IPS-18c (cell line): ENCODE measurements around the gene AVPR1A.
"Not testable (repeated sequence)": the region's sequence is repeated elsewhere in the genome, so short reads cannot be mapped to it uniquely, and the experiment has no call there.

Experiments used
- H3K4me3 ChIP-seq: 2 replicates; pipeline ENCODE4 v1.7.0; 2013; ENCODE audit warnings: low read depth, mild to moderate bottlenecking, low read length, moderate library complexity; ENCODE audit not compliant: insufficient read depth
- H3K9me3 ChIP-seq: one replicate; pipeline ENCODE4 v1.6.1; 2013; ENCODE audit warnings: mild to moderate bottlenecking, low read length, moderate library complexity; ENCODE audit not compliant: control insufficient read depth, insufficient read depth

The AVPR1A gene

DNA sequence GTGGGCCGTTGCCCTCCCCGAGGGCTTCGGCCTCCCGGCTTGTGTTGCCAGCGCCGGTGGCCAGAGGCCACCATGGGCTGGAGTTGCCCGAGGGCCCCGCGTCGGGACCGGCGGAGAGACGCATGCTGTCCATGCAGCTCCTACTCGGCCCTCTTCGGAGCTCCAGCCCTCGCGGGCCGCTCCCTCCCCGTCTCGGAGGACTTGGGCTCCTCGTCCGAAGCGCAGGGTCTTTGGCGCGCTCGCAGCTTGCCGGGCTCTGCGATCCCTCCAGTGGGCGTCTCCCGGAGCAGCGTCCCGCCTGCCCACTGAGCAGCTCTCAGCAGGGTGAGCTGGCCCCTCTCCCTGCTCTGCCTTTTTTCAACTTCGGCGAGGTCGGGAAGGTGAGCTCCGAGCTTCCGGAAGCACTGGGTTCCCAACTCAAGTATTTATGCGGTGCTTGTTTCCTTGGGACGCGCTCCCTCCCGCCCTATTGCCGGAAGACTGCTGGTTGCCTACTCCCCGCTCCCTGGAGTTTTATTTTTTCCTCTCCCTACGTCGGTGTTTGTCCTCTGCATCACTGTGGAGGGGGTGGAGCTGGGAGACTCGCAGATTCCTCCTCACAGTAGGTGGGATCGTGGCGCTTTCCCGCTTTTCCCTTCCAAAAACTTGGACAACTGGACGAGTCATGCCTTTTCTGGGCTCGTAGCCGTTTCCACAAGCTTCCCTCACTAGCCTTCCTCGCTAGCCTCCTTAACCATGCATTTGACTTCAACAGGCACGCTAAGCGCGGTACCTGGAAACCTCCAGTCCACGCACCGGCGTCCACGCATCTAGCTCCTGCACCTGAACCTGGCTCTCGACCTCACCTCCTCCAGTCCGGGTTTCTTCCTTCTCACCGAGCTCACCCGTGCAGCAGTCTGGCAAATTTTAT, at the start of gene AVPR1A:
Gene AVPR1A, minus strand, starts transcription at position 489 of the 910 bp plus-strand sequence. Its CDS starts 365 bp downstream, at position 124.
- peaks cover 3% of the 10 kb centered on the region for H3K9me3 ChIP-seq
- peak within 1 kb of the TSS; percentile 57 for H3K4me3 ChIP-seq

DNA sequence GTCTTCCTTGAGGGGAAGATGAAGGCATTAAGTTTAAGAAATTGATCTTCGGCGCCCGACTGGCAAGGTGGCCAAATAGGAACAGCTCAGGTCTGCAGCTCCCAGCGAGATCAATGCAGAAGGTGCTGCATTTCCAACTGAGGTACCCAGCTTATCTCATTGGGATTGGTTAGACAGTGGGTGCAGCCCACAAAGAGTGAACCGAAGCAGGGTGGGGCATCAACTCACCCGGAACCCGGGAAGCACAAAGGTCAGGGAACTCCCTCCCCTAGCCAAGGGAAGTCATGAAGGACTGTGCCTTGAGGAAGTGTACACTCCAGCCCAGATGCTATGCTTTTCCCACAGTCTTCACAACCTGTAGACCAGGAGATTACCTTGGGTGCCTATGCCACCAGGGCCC, 45.2 kb upstream of the AVPR1A start:
- H3K4me3 ChIP-seq = no peak overlapping the region
- H3K9me3 ChIP-seq = peaks cover 2% of the 10 kb centered on the region

DNA sequence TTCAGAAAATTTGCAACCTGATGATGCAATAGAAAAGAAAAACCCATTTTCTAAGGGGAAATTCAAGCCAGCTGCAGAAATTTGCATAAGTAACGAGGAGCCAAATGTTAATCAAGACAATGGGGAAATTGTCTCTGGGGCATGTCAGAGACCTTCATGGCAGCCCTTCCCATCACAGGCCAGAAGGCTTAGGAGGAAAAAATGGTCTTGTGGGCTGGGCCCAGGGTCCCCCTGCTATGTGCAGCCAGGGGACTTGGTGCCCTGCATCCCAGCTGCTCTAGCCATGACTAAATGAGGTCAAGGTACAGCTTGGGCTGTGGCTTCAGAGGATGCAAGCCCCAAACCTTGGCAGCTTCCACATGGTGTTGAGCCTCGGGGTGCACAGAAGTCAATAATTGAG, 28.2 kb upstream of the AVPR1A start:
- peaks cover 10% of the 10 kb centered on the region for H3K9me3 ChIP-seq
- no peak overlapping the region for H3K4me3 ChIP-seq

DNA sequence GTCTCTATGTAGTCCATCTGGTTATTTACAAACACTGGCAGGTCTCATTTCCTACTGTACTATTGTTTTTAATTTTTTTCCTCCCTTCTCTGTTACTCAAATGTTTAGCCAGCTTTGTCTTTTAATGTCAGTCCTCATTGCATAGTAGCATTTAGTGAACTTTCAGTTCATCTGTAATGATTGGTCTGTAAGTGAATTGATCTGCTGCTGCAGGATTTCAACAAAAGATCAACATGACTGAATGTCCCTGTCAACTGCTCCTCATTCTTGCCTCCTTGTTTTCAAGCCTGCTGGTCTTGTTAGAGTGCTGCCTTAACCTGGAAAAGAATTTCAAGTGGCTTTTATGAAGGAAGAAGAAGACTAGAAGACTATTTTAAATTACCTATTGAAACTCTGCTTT, 19.3 kb upstream of the AVPR1A start:
- Histone ChIP-seq H3K9me3 (peaks cover 2% of the 10 kb centered on the region), H3K4me3 (no peak overlapping the region)

DNA sequence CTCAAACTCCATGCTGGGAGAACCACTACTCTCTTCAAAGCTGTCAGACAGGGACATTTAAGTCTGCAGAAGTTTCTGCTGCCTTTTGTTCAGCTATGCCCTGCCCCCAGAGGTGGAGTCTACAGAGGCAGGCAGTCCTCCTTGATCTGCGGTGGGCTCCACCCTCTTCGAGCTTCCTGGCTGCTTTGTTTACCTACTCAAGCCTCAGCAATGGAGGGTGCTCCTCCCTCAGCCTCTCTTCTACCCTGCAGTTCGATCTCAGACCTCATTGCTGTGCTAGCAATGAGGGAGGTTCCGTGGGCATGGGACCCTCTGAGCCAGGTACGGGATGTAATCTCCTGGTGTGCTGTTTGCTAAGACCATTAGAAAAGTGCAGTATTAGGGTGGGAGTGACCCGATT, 16.7 kb upstream of the AVPR1A start:
- not testable (repeated sequence) for H3K9me3 ChIP-seq, H3K4me3 ChIP-seq

DNA sequence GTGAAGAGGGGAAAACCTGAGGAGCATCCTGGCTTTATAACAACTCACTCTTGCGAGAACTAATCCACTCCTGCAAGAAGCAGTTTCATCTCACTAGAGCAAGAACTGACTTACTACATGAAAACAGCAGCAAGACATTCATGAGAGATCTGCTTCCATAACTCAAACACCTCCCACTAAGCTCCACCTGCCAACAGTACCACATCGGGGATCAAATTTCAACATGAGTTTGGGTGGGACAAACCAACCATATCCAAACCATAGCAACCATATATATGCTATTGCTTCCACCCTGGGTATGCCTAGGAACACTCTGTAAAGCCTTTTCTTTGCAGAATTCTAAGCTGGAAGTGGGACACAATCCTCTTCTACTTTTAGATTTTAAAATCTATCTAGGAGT, 13.9 kb upstream of the AVPR1A start:
- Histone ChIP-seq H3K4me3 (no peak overlapping the region), H3K9me3 (peaks cover 2% of the 10 kb centered on the region)

DNA sequence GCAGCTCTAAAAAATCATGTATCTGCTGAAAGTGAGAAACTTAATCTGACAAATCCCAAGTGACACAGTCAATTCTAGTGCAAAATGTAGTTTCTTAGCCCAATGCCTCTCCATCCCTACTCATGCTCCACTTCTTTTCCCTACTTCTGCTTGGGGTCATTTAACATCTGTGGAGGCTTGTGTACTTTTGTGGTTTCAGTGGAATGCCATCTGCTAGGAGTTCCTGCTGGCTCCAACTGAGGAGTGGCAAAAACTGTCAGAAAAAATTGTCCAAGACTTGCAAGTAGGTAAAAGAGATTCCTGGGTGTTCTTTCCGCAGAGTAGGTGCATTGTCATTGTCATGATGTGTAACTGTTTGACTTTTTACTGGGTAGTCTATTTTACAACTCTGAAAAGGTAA, 12.5 kb upstream of the AVPR1A start:
- Histone ChIP-seq H3K9me3 (peaks cover 2% of the 10 kb centered on the region), H3K4me3 (no peak overlapping the region)

DNA sequence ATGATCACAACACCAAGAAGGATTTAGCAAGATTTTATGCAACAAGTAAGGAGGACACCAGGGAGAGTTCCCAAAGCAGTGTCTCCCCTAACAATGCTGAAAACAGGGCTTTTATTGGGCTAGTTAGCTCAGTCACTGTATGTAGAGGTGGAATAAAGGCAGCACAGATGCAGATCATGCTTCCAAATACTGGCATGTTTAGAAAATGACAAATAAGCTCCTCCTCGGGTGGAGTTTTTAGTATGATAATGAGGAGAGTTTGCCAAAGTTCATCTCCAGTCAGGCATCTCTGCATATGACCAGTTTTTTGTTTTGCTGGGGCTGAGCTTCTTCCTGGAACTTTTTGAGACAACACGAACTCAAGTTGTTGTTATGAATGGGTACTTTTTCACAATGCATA, 4.4 kb upstream of the AVPR1A start:
- Histone ChIP-seq H3K9me3 (no peaks in the 10 kb centered on the region), H3K4me3 (no peak overlapping the region)

DNA sequence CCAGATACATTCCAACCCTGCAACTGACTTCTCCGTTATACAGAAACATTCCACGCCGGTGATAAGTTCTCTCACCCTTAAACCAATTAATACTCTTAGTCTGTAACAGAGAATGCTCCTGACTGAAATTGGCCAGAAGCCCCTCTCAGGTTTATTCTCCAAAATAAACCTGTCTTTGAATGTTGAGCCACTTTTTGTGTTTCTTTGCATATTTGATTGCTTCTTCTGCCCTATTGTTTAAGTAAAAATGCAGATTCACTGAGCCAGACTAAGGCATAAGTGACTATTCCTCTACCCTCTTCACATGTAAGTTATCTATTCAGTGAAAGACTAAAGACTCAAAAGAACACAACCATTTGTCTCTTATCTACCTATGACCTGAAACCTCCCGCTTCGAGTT, 3.6 kb upstream of the AVPR1A start:
- no peak overlapping the region for H3K4me3 ChIP-seq
- peaks cover 3% of the 10 kb centered on the region for H3K9me3 ChIP-seq

DNA sequence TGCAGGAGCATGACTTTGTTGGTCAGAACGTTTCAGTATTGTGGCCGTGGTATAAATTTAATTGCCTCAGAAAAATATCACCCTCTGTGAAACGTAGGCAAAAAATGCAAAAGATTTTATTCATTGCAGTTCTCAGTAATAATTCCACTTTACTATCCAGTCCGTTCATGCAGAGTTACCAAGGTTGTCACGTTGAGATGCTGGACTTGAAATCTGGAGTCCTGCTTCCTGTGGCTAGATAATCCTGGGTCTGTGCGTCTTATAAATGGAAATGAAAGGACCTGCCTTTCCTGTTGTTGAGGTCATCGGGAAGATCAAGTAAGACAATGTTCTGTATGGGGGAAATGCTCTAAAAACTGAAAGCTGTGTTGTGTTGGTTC, 1.3 kb upstream of the AVPR1A start:
- H3K9me3 ChIP-seq = peaks cover 3% of the 10 kb centered on the region
- H3K4me3 ChIP-seq = no peak overlapping the region

DNA sequence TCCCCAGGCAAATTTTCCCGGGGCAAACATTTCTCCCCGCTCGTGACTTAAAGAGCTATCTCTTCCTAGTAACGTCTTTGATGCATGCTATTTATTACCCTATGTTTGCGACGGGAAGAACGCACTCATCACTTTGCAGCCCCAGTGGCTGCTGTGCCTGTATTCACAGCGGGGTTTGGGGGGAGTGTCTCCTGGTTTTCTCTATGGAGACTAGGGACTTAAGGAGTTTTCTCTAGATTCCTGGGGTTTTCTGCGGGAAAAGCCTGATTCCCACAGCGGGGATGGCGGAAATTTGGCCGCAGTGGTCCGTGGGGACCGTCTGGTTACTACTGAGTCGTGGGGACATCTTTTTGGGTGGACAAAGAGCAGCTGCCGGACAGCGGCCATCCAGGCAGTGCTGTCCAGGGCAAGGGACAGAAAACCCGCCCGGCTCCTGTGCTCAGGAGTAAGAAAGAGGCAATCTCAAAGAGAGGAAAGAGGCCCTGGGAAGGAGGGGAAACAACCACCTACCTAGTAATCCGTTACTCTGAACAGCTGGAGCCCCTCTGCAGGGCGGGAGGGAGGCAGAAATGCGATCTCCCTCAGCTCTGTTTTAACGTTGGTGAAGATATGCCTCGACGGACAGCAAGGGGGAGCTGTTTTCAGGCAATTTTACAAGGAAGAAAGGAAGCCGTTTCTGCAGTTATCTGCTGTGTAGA, 771 bp upstream of the AVPR1A start:
- H3K4me3 ChIP-seq = peak overlapping the region; percentile 57
- H3K9me3 ChIP-seq = peaks cover 3% of the 10 kb centered on the region

DNA sequence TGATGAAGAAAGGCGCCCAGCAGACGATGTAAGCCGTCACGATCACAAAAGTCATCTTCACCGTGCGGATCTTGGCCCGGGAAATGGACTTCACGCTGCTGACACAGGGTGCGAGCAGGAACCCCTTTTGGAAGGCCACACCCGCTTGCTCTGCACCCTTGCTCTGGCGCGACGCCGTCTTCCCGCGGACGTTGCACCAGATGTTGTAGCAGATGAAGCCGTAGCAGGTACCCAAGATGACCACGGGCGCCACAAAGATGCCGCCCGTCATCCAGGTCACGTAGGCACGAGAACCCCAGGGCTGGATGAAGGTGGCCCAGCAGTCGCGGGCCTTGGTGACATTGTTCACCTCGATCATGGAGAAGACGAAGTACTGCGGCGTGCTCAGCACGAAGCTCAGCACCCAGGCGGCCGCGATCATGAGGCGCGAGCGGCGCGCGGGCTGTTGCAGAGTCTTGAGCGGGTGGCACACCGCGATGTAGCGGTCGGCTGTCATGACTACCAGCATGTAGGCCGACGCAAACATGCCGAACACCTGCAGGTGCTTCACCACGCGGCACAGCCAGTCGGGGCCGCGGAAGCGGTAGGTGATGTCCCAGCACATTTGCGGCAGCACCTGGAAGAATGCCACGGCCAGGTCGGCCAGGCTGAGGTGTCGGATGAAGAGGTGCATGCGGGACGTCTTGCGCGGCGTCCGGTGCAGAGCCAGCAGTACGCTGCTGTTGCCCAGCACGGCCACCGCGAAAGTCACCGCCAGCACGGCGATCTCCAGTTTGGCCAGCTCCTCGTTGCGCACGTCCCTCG, 890 bp downstream of the AVPR1A start:
- Histone ChIP-seq H3K9me3 (peaks cover 3% of the 10 kb centered on the region), H3K4me3 (peak overlapping the region; percentile 57)

DNA sequence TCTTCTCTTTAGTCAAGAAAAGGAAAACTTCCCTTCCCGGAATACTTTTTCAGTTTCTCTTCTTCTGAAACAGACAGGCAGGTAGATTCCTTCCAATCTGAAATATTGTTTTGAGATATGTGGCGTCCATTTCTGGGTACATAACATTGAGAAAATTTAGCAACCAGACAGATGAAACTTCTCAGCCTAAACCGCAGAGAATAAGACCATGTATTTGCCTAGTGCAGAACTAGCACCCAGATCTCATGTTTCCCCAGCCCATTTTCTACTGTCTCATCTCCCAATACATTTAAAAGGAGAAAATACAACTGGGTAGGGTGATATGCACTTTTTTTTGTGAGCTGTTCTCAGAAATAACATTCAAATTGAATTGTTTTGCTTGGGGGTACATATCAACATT, 6.4 kb downstream of the AVPR1A start:
- Histone ChIP-seq H3K9me3 (no peaks in the 10 kb centered on the region), H3K4me3 (no peak overlapping the region)

DNA sequence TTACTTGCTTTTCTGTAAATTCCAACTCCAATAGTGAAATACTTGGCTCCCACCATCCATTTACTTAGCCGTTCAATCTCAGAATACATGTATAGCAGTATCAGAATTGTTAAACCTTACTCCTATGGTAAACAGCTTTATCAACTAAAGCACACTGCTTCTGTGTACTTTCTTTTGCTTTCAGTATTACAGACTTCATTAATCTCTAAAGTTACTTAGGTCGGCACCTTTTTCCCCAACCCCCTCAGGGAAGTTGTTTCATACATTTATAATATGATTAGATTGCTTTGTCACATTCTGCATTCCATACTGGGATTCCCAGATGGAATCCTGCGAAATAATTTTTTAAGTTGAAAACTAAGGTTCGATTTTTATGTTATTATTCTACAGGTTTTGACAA, 12.5 kb downstream of the AVPR1A start:
- Histone ChIP-seq H3K4me3 (no peak overlapping the region), H3K9me3 (no peaks in the 10 kb centered on the region)

DNA sequence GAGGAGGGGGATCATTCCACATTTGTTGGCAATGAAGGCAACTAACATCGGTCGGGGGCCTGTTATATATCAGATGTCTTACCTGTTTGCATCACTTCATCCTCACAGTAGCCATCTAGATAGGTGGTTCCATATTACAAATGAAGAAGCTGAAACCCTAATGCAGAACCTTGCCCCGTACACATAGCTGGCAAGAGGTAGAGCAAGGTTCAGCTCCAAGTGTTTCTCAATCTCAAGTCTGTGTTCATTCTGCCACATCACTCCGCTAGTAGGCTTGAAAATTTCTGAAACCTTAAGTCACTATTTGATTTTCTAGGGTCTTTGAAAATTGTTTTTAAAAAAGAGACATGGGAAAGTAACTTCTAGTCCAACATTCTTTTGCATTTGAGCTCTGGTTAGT, 17.0 kb downstream of the AVPR1A start:
- H3K4me3 ChIP-seq = no peak overlapping the region
- no peaks in the 10 kb centered on the region for H3K9me3 ChIP-seq

DNA sequence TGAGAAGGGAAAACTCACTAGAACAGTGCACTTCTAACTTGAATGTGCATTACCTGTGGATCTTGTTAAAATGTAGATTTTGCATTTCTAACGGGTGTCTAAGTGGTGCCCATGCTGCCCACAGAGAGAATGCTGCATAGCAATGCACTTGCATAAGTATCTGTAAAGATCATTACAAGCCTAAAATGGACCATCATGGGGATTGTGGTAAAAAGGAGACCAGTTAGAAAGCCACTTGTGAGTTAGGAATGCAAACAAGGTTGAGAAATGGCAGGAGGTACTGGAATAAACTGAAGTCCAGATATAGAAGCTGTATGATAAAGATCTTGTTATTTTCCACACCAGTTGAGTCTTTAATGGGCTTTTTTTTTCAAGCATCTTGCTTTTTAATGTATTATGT, 18.8 kb downstream of the AVPR1A start:
- Histone ChIP-seq H3K4me3 (no peak overlapping the region), H3K9me3 (no peaks in the 10 kb centered on the region)

DNA sequence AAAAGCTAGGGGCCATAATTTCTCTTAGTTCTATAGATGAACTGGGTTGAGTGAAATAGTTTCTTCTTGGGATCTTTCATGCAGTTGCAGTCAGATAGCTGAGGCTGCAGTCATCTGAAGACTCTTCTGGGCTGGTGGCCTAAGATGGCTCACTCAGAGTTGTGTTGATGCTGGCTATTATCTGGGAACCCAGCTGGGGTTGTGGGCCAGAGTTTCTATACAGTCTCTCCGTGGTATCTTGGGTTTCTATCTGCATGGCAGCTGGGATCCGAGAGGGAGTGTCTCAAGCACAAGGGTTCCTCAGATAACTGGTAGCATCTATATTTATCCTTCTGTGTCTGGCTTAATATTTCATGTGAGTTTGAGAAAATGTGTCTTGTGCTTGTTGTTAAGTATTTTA, 21.1 kb downstream of the AVPR1A start:
- Histone ChIP-seq H3K9me3 (no peaks in the 10 kb centered on the region), H3K4me3 (no peak overlapping the region)

DNA sequence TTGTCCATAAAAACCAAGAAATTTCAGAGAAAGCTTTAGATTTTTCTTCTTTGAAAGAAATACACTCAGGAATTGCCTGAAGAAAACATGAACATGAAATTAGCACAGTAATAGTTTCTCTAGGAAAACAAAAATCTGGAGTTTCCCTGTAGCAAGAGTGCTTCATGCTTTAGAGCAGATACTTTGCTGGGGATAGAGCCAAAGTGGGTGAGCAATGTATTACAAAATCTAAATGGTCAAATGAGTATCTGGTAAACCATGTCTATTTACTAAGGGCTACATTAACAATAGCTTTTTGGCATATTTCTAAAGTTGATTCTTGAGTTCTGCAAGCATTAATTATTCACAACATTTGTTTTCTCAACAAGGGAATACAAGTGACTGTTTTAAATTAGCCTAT, 26.2 kb downstream of the AVPR1A start:
- Histone ChIP-seq H3K9me3 (peaks cover 3% of the 10 kb centered on the region), H3K4me3 (no peak overlapping the region)
